Measurements from ENCODE around the gene TSPAN15. TPM values are rescaled to one million over a fixed set of nuclear protein-coding genes. Genes with fewer than 3 reads are reported as not detected.
"Not testable (repeated sequence)": the region's sequence is repeated elsewhere in the genome, so short reads cannot be mapped to it uniquely, and the experiment has no call there.

Gene TSPAN15
- total RNA-seq, 1 donor from 2014 or later: 3.8 TPM

DNA sequence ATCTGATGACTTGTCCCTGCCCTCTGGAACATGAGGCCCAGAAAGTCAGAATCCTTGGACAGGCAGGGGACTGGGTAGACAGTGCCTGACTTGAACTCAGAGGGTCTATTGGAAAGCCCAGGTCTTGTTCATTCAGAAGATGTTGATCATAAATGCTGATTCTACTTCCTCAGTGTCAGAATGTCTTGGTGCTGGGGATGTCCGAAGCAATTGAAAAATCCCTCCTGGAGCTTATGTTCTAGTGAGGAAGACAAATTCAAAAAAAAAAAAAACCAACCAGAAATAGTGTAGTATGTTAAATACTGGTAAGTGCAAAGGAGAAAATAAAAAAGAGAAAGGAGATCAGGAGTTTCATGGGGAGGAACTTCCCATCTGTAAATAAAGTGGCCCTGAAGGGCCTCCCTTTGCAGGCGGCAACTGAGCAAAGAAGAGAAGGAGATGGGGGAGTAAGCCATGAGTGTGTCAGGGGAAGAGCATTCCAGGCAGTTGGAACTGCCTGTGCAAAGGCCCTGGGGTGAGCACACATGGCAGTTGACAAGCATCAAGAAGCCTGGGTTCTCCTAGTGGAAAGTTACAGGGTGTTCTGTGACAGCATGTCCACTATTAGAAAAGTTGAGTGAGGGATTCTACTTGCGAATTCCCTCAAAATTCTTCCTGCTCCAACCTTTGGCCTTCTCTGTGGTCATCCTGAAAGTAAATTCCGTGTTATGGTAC, 30.7 kb downstream of the TSPAN15 start:
- ATAC-seq: no peak
- DNase-seq (ENCODE audit: low spot score): no peak

DNA sequence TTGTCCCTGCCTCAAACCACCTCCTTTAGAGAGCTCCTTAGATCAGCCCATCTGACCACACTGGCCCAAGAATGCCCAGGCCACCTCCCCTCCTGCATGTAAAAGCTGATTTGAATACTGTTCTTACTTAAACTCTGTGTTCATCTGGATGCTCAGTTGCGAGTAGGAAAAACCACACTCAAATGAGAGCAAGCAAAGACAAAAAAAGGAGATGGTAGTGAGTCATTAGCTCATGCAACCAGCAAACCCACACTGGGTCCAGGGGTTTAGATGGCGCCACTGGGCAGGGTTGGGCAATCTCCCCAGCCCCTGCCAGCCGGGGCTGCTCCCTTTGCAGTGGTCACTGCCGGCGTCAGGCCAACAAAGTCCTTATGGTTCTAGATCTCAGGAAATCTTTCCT, 32.7 kb downstream of the TSPAN15 start:
- DNase-seq (ENCODE audit: low spot score) (no peak), ATAC-seq (no peak)

DNA sequence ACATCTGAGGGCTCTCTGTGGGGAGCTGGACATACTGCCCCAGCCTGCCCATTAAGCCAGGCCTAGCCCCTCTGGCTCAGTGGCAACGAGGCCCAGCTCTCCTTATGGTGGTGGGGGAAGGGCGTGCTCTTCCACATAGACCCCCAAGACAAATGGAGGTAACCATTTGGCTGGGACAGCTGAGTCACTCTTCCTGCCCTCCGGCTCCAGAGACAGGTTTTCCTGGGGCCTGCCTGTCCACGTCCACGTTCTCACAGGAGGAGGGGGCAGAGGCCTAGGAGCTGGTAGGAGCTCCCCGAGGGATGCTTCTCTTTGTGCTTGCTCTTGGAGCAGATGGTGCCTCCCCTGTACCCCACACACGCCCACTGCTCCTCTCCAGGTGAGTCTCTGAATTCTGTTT, 33.5 kb downstream of the TSPAN15 start:
- ATAC-seq (no peak), DNase-seq (ENCODE audit: low spot score) (no peak)

DNA sequence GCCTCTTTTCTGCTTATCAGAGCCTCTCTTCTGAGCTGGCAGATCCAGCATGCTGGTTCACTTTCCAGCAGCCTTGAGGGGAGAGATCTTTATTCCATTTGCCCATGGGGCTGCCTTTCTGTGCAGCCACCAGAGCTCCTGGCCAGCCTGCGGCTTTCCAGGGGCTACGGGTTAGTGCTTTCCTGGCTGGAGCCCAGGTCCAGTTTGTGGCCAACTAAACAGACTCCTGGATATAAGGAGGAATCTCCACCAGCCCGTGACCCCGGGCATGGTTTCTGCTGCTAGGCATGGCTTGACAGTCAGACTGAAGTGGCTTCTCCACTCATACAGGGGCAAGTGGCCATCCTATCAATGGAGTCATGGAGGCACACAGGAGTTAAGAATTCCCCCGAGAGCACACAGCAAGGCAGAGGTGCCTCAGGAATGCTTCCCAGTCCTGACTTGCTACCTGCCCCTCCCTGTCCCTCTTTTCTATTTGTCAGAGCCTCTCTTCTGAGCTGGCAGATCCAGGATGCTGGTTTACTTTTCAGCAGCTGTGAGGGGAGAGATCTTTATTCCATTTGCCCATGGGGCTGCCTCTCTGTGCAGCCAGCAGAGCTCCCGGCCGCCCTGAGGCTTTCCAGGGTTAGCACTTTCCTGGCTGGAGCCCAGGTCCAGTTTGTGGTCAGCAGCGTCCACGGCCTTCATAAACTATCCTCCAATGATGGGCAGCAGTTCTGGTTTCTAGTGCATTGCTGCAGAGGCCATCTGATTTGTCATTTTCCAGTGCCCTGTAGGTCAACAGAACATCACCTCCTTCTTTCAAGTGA, 35.9 kb downstream of the TSPAN15 start:
- DNase-seq (ENCODE audit: low spot score): no peak
- ATAC-seq: no peak

DNA sequence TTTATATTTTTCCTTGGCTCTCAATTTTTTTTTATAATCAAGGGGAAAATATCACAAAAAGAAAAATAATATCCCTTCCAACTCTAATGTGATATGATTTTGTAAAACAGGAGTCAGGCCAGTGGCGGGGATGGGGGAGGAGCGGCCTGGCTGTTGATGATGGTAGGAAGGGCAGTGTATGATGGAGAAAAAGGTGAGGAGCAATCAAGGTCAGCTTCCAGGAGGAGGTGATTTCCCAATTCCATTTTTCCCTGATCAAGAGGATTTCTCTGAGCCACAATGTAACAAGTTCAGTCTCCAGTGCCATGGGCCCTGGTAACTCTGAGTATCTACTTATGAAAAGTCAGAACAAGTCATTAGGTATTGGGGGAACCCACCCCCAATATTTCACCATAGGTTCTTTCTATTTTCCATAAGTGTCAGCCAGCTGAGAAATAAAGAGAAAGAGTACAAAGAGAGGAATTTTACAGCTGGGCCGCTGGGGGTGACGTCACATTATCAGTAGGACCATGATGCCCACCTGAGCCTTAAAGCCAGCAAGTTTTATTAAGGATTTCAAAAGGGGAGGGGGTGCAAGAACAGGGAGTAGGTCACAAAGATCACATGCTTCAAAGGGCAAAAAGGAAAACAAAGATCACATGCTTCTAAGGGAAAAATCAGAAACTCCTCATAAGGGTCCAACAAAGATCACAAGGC, 37.0 kb downstream of the TSPAN15 start:
- not testable (repeated sequence) for DNase-seq (ENCODE audit: low spot score); ATAC-seq

DNA sequence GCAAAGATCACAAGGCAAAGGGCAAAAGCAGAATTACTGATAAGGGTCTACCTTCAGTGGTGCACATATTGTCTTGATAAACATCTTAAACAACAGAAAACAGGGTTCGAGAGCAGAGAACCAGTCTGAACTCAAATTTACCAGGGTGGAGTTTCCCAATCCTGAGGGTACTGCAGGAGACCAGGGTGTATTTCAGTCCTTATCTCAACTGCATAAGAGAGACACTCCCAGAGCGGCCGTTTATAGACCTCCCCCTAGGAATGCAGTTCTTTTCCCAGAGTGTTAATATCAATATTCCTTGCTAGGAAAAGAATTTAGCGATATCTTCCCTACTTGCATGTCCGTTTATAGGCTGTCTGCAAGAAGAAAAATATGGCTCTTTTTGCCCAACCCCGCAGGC, 37.6 kb downstream of the TSPAN15 start:
- not testable (repeated sequence) for DNase-seq (ENCODE audit: low spot score); ATAC-seq

DNA sequence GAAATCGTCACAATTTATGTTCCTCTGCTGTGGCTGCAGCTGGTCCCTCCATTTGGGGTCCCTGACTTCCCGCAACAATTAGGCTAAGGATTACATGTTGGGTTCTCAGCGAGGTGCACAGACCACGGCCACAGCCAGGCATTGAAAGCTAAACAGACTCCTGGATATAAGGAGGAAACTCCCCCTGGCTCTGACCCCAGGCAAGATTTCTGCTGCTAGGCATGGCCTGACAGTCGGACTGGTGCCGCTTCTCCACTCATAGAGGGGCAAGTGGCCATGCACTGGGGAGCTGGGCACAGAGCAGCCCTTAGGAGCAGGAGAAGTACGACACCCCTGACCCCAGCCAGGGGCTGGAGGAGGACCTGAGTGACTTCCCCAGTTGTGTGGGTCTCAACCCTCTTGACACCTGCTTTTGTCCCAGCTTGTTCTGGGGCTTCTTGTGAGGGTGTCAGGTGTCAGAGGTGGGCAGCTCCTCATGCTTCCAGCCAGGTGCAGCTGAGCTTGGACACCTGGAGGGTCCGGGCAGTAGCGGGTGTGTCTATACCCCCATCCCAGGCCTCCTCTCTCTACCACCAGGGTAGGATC, 38.3 kb downstream of the TSPAN15 start:
- no peak for DNase-seq (ENCODE audit: low spot score)
- no peak for ATAC-seq

DNA sequence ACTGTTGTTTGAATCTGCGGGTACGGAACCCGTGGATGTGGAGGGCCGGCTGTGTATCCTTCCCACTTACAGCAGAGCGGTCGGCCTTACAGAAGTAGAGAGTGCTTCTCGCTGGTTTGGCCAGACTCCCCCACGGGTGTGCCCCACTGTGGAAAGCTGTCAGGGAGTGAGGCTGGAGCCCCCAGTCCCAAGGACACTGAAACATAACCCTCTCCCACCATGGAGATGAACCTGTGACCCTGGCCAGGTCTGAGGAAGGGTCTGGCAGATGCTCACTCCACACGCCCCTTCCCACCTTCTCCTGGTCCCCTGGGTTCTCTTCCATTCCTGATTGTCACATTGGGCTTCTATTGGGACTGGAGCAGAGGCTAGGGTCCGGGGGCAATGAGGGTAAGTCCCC, 39.6 kb downstream of the TSPAN15 start:
- DNase-seq (ENCODE audit: low spot score) (no peak), ATAC-seq (no peak)

DNA sequence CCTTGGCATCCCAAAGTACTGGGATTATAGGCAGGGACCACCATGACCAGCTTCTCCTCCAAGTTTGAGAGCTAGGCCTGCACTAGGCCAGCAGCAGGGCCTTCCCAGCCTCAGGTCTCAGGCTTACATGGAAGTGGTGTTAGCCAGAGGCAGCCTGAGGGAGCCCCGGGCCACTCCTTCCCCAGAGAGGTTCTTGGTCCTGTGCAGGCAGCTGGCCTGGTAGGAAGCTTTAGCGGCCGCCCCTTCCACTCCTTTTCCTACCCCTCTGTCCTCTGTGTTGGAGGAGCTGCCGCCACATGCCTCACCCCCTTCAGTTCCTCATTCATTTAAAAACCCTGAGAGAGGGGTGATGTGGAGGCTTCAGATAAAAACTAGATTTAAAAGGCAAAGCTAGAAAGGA, 40.3 kb downstream of the TSPAN15 start:
- ATAC-seq: peak; percentile 19
- no peak for DNase-seq (ENCODE audit: low spot score)

DNA sequence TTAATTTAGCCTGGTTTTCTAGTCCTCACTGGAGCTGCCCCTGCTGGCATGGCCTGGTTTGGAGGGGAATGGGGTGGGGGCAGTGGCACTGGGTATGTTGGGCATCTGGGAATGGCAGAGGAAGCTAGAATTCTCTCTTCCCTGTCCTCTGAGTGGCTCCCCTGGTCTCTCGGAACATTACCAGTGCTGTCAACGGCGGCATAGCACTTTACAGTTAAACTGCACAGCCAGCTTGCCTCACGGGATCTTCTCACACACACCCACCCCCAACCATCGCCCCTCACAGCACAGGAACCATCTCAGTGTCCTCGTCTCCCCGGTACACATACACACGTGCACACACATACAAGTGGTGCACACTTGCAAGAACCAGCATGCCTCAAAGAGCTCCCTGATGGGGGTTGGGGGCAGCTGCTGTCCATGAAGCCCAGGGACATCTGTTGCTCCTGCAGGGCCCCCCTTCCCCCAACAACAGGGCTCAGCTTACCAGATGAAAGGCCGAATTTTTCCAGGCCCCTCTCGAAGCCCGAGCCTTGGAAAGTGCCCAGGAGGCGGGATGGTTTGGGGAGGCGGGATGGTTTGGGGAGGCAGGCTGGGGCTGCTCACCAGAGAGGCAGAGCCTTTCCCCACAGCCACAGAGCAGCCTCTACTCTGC, 41.0 kb downstream of the TSPAN15 start:
- ATAC-seq: no peak
- no peak for DNase-seq (ENCODE audit: low spot score)

DNA sequence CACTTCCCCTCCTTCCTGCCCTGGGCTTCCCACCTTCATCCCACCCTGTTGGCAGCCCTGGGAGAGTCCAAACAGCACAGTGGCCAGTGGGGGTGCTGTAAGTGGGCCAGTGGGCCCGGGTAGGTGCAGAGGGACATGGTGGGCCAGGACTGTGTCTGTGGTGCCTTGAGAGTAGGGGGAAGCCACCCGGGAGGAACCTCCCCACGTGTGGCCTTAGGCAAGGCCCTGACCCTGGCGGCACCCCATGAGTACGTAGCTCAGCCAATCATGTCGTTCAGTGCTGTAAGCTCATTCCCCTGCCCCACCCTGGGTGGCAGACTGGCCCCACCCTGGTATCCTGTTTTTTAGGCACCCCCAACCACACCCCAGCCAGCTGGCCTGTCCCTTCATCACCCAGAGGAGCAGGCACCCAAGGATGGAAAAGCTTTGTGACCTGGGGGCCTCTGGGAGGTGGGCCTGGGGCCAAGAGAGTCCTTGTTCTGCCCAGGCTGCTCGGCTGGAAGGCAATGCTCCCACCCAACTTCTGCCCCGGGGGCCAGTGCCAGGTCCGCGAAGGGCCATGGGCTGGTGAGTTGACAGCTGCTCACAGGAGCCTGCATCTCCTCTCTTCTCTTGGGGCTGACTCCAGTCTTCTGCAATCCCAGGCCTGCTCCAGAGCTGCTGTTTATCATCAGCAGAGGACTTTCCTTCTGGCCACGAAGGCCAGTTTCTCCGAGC, 41.6 kb downstream of the TSPAN15 start:
- DNase-seq (ENCODE audit: low spot score) (no peak), ATAC-seq (no peak)

DNA sequence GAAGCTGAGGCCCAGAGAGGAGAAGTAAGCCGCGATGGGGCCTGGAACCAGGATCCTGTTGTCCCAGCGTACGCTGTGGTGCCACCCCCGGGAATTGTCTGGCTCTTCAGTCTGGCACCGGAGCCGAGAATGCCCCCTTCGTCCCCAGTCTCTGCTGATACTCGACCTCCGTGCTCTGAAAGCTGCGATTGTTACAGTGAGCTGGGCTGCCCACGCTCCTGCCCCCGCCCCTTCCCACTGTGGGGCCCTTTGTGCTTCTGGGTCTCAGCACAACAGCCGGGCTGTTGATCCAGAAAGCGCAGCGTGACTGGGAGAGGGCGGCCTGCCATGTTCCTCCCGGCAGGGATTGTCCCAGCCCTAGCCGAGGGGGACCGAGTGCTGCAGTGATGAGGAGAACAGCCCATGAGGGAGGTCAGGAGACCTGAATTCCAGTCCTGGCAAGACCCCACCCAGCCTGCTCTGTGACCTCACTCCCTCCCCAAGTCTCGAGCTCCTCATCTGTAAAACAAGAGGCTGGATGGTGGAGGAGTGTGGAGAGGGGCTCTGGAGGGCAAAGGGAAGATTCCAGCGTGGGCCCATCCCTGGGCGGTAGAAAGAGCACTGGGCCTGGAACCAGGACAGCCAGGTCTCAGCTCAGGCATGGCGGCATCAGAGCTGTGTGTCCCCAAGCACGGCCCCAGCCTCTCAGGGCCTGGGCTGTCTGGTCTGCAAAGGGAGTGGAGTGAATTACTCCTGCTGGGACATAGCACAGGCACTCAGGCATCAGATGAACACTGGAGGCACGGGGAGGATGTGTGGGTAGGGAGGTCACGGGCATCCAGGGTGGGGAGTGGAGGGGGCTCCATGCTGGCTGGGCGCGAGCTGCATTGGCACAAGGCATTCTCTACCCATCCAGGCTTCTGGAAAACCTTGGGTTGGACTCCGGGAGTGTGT, 43.6 kb downstream of the TSPAN15 start:
- no peak for DNase-seq (ENCODE audit: low spot score)
- no peak for ATAC-seq

DNA sequence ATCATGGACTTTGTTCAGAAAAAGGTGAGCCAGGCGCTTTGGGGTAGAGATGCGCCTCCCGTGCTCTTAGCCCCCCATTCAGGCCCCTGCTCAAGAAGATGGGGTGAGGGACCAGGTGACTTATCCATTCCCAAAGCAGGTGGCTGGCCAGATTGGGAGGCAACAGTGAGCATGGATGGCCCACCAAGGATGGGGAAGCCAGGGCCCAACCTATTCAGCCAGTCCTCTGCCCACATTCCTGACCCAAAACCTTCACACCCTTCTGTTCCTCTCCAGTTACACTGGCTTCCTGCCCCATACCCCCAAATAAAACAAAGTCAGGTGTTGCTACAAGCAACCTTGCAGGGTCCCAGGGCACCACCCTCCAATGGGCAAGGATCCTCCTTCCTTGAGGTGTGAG, 44.4 kb downstream of the TSPAN15 start:
- DNase-seq (ENCODE audit: low spot score): no peak
- no peak for ATAC-seq

DNA sequence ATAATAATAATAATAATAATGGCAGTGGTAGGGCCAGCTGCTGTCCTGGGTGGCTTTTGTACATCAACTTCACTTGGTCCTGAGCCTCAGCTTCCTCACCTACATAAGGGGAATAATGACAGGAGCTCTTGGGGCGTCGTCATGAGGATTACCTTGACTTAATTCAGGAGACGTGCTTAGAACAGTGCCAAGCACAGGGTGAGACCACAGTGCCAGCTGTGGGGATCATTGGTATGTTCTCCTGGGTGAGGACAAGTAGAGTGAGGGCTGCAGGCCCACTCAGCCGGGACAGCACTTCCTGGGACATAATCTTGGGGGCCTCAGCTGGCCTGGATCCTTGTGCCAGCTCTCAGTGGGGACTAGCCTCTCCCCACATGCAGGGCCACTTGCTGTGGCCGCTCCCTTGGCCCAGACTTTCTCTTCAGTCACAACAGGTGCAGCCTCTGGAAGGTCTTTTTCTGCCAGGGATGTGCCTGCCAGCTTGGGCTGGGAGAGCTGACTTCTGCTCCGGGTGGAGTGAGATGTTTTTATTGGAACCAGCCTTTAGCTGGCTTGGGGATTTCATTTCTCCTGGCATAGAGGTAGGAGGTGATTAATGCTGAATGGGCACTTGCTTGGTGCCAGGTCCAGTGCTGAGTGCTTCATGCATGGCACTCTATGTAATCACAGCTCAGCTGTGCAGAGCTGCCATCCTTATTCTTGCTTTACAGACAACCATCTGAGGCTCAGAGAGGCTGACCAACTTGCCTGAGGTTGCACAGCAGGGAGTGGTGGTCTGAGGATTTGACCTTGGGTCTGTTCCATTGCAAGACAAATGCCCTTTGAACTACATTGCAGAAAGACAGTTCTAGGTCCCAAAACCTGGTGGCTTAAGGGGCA, 45.3 kb downstream of the TSPAN15 start:
- DNase-seq (ENCODE audit: low spot score) (no peak), ATAC-seq (no peak)

DNA sequence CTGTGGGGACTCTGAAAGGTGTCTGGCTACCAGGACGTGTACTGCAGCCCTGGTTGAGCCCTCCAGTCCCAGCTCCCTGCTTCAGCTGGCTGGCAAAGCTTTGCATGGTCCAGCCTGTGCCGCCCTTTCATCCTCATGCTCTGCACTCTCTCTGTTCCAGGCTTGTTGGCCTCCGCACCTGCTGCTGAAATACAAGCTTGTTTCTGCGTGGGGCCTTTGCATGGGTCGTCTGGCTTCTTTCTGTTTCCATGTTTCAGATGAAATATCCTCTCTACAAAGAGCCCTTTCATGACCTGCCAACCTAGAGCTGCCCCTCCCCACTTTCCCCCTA, 45.9 kb downstream of the TSPAN15 start:
- no peak for ATAC-seq

DNA sequence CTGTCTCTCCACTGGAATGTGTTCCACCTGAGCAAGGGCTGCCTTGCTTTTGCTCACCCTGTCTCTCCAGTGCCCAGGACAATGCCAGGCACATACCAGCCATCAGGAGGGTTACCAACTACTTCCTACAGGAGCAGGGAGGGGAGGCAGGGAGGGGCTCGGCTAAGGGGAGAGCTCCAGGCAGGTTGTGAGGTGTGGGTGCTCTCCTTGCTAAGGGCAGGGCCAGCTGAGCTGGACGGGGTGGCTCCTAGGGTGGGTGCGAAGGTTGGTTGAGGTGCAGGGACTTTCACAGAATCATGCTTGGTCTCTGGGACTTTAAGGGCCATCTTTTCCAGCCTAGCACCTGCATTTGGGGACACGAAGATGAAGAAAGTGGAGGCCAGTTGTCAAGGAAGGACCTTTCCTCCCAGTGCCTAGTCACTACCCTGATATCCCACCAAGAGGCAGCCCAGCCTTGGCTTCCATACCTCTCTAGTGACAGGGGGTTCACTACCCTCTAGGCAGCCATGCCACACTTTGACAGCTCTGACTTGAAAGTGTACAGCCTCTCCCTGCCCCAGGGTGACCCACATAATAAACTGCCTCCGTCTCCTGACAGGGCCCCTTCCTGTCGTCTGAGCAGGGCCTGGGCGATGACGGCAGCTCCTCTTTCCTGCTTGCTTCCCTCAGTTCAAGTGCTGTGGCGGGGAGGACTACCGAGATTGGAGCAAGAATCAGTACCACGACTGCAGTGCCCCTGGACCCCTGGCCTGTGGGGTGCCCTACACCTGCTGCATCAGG, 46.5 kb downstream of the TSPAN15 start:
- ATAC-seq: peak; percentile 49

More for the DNA sequence above, 45.9 kb downstream of the TSPAN15 start:
- no peak for DNase-seq (ENCODE audit: low spot score)

DNA sequence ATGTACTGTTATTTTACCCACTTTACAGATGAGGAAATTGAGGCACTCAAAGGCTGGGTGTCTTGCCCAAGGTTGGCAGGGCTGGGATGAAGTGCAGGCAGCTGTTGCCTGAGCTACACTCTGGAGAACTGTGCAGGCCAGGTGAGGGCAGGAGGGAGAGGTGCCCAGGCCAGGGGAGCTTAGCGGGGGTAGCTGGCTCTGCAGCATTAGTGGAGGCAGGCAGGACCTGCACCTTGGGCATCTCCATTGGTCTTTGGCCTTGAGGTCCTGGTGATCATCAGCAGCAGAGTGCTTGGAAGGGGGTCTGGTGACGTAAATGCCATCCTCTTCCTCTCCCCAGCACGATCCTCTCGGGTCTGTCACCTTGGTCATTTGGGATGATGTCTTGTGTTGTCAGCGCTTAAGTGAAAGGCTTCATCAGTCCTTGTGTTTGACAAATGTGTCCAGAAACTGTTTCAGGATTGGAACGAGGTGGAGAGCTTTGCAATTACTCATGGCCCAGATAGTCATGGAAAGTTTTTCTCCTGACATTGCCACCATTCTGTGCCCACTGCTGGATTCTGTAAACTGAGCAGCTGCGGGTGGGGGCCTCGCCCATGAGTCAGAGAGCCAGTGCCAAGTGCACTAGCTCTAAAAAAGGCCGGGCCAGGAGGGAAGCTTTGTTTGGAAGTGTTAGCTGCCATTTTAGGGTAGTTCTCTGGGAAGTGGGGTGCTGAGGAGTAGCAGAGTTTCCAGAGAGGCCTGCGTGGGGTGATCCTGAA, 47.6 kb downstream of the TSPAN15 start:
- ATAC-seq (no peak), DNase-seq (ENCODE audit: low spot score) (peak; percentile 21)

More for the DNA sequence above, 46.5 kb downstream of the TSPAN15 start:
- no peak for DNase-seq (ENCODE audit: low spot score)

All from left lobe of liver (tissue), 2 donors.